RWPE1 (cell line): ENCODE data around the gene HSD17B14.

Experiments
- CTCF ChIA-PET: fragments of 350-600 bp; sonication (Branson Sonifier 250); formaldehyde crosslinking; extraction: SDS; loops from one replicate; lab custom pipeline; 2021; lab: Yijun Ruan, JAX
- POLR2A ChIA-PET: fragments of 400-600 bp; formaldehyde crosslinking; extraction: SDS; loops from one replicate; lab custom pipeline; 2020; ENCODE audit warnings: antibody characterized with exemption; ENCODE audit not compliant: low non-redundant PET; lab: Yijun Ruan, JAX
- DNase-seq: peaks from one replicate; pipeline ENCODE4 v3.0.0; 2012; ENCODE audit warnings: low spot score
- H3K27ac ChIP-seq: fragments of 450-650 bp; 2 replicates; pipeline ENCODE4 v1.5.1; 2017
- CTCF ChIP-seq: fragments of 450-650 bp; conservative IDR thresholded peaks from 2 replicates; pipeline ENCODE4 v1.5.1; 2017; ENCODE audit warnings: low read depth, mild to moderate bottlenecking

HSD17B14 gene

GRCh38 chr19:48813123-48813913, 23.0 kb downstream of the HSD17B14 start:
- no peak for TF ChIP-seq CTCF
- CTCF ChIA-PET: no interaction called here
- H3K27ac ChIP-seq: peak overlapping the region; percentile 89
- POLR2A ChIA-PET: interaction anchor here (0.6 kb wide), 1 partner anchor 625 kb away, joined by 5 read pairs; no protein-coding TSS in a partner anchor
- no peak for DNase-seq

- CTCF ChIA-PET: interaction anchor here (0.6 to 1.0 kb wide), 2 partner anchors 24 kb away, joined by 3 to 9 read pairs; partner anchors contain the start of gene HSD17B14
- POLR2A ChIA-PET: interaction anchor here (0.6 to 0.7 kb wide), 2 partner anchors 55 to 624 kb away, joined by 5 to 6 read pairs; no protein-coding TSS in a partner anchor
- DNase-seq: peak; percentile 87
- no peak for TF ChIP-seq CTCF
- H3K27ac ChIP-seq: peak overlapping the region; percentile 89
These were observed 24.0 kb downstream of the HSD17B14 start for GRCh38 chr19:48812094-48812929.

- peak overlapping the region; percentile 89 for H3K27ac ChIP-seq
- CTCF ChIA-PET: interaction anchor here (1.6 to 1.7 kb wide), 2 partner anchors 15 to 33 kb away, joined by 8 to 9 read pairs; no protein-coding TSS in a partner anchor
- no peak for TF ChIP-seq CTCF
- no peak for DNase-seq
- POLR2A ChIA-PET: no interaction called here
These were observed 26.1 kb downstream of the HSD17B14 start for GRCh38 chr19:48810151-48810550.

- TF ChIP-seq CTCF: no peak
- peak overlapping the region; percentile 89 for H3K27ac ChIP-seq
- ChIA-PET CTCF (interaction anchor here (0.6 to 2.9 kb wide), 4 partner anchors 12 to 473 kb away, joined by 3 to 8 read pairs (median 4); no protein-coding TSS in a partner anchor), POLR2A (interaction anchor here (0.6 kb wide), 1 partner anchor 10 kb away, joined by 5 read pairs; no protein-coding TSS in a partner anchor)
- no peak for DNase-seq
These were observed 28.5 kb downstream of the HSD17B14 start for GRCh38 chr19:48807590-48808308.

GRCh38 chr19:48806818-48807589, 29.3 kb downstream of the HSD17B14 start:
- TF ChIP-seq CTCF: no peak
- ChIA-PET POLR2A (interaction anchor here (0.6 kb wide), 1 partner anchor 196 kb away, joined by 5 read pairs; no protein-coding TSS in a partner anchor), CTCF (interaction anchor here (0.6 to 2.9 kb wide), 6 partner anchors 10 to 22 kb away, joined by 3 to 8 read pairs (median 4); no protein-coding TSS in a partner anchor)
- H3K27ac ChIP-seq: peak overlapping the region; percentile 89
- no peak for DNase-seq
